GM18499 (cell line): ENCODE results near the gene PITPNC1.

Experiments used
- ATAC-seq: cut with Tn5 transposase; IDR thresholded peaks from one replicate; pipeline ENCODE4 v1.9.1; 2021; ENCODE audit warnings: moderate number of reproducible peaks; ENCODE audit not compliant: insufficient read depth, unreplicated experiment

The PITPNC1 gene

DNA sequence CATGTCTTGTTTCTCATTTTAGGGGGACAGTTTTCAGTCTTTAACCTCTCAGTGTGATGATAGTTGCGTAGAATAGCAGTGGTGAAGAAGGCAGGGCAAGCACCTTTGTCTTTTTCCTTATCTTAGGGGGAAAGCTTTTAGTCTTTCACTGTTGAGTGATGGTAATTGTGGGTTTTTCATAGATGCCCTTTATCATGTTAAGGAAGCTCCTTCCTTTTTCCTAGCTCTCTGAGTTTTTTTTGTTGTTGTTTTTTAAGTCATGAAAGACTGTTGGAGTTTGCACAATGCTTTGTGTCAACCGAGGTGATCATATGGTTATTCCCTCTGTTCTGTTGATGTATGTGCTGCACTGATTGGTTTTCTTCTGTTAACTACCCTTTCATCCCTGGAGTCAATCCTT lies 356.4 kb downstream of the PITPNC1 start:
- no peak for ATAC-seq

GRCh38 chr17:67737145-67737544 lies 360.1 kb downstream of the PITPNC1 start:
- no peak for ATAC-seq

GRCh38 chr17:67742025-67742424 lies 364.9 kb downstream of the PITPNC1 start:
- ATAC-seq: no peak
